Measurements from ENCODE around the gene VMP1. TPM values are rescaled to one million over a fixed set of nuclear protein-coding genes. Genes with fewer than 3 reads are reported as not detected.

VMP1 gene
- total and polyA plus RNA-seq, 2 of the 4 experiments (the other 2 are of a cell fraction): 89.8 to 197 TPM

GRCh38 chr17:59869941-59870218, 162.4 kb downstream of the VMP1 start:
- Histone ChIP-seq H3K79me1 (ENCODE audit: low read depth in 1 of 2, low read length in 2 of 2) (no peaks in the 10 kb centered on the region), H2BK15ac (ENCODE audit: low read depth, low read length) (no peak overlapping the region), H3K9me3 (ENCODE audit: control insufficient read depth, insufficient read depth, low read length) (no peaks in the 10 kb centered on the region), H3K18ac (ENCODE audit: low read depth, low read length) (no peak overlapping the region), H4K8ac (ENCODE audit: low read depth in 2 of 2, low read length in 2 of 2) (no peak overlapping the region), H3K4ac (ENCODE audit: low read depth, low read length) (no peak overlapping the region), H3K27me3 (ENCODE audit: control insufficient read depth, insufficient read depth, low read length) (no peaks in the 10 kb centered on the region), H2AK9ac (replicated peaks; ENCODE audit: low read depth, low read length, poor library complexity) (no peak overlapping the region), H3K4me3 (ENCODE audit: insufficient read depth, low read depth, low read length) (no peak overlapping the region), H2BK5ac (ENCODE audit: low read depth, low read length, poor library complexity, severe bottlenecking) (no peak overlapping the region), H3K9me1 (ENCODE audit: insufficient read depth, low read length) (no peaks in the 10 kb centered on the region; the same call in 1 of the 2 replicates), H3K14ac (replicated peaks; ENCODE audit: low read depth, low read length) (no peak overlapping the region), H2BK120ac (ENCODE audit: low read depth, low read length) (no peak overlapping the region), H3K36me3 (ENCODE audit: control insufficient read depth, insufficient read depth, low read length) (peaks cover 1% of the 10 kb centered on the region; the same call in 1 of the 2 replicates), H3K27ac (ENCODE audit: insufficient read depth, low read length) (no peak overlapping the region), H2AK5ac (ENCODE audit: low read depth, low read length) (no peak overlapping the region), H3K9ac (ENCODE audit: low read depth, low read length) (no peak overlapping the region), H3K4me1 (ENCODE audit: control insufficient read depth, insufficient read depth, low read length) (no peaks in the 10 kb centered on the region), H3K23ac (ENCODE audit: low read depth, low read length) (no peak overlapping the region), H3K4me2 (ENCODE audit: low read depth, low read length) (no peak overlapping the region), H4K91ac (ENCODE audit: insufficient read depth, low read depth, low read length) (no peak overlapping the region), H2BK20ac (ENCODE audit: low read depth, low read length) (no peak overlapping the region), H2AFZ (replicated peaks; ENCODE audit: low read length, poor library complexity) (no peak overlapping the region), H4K20me1 (ENCODE audit: insufficient read depth, low read length) (no peaks in the 10 kb centered on the region), H4K5ac (ENCODE audit: low read depth, low read length) (no peak overlapping the region), H3K56ac (ENCODE audit: extremely low read depth, insufficient read depth, low read length) (no peak overlapping the region)
- DNase-seq (no peak), ATAC-seq (ENCODE audit: low read depth) (no peak)
- TF ChIP-seq MAFK (IDR thresholded peaks at IDR 0.05; ENCODE audit: low read depth, low read length) (no peak), RFX5 (IDR thresholded peaks at IDR 0.05; ENCODE audit: low read depth, low read length) (no peak), SMC3 (IDR thresholded peaks at IDR 0.05; ENCODE audit: low read depth, low read length) (no peak), MAZ (IDR thresholded peaks at IDR 0.05; ENCODE audit: borderline replicate concordance, low read depth, low read length) (no peak), RCOR1 (IDR thresholded peaks at IDR 0.05; ENCODE audit: insufficient replicate concordance, low read length) (no peak), MXI1 (IDR thresholded peaks at IDR 0.05; ENCODE audit: borderline replicate concordance, low read depth, low read length) (no peak), BHLHE40 (IDR thresholded peaks at IDR 0.05; ENCODE audit: low read depth, low read length) (no peak), CEBPB (IDR thresholded peaks at IDR 0.05; ENCODE audit: low read depth, low read length) (no peak), RAD21 (IDR thresholded peaks at IDR 0.05; ENCODE audit: low read length) (no peak), FOS (IDR thresholded peaks at IDR 0.05; ENCODE audit: low read depth, low read length) (no peak), CHD1 (IDR thresholded peaks at IDR 0.05; ENCODE audit: low read depth, low read length) (no peak)
- TF ChIP-seq, protein P1, sequence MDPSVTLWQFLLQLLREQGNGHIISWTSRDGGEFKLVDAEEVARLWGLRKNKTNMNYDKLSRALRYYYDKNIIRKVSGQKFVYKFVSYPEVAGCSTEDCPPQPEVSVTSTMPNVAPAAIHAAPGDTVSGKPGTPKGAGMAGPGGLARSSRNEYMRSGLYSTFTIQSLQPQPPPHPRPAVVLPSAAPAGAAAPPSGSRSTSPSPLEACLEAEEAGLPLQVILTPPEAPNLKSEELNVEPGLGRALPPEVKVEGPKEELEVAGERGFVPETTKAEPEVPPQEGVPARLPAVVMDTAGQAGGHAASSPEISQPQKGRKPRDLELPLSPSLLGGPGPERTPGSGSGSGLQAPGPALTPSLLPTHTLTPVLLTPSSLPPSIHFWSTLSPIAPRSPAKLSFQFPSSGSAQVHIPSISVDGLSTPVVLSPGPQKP (IDR thresholded peaks at IDR 0.05; ENCODE audit: borderline replicate concordance, low read depth, low read length): no peak
- TF ChIP-seq, protein P2, sequence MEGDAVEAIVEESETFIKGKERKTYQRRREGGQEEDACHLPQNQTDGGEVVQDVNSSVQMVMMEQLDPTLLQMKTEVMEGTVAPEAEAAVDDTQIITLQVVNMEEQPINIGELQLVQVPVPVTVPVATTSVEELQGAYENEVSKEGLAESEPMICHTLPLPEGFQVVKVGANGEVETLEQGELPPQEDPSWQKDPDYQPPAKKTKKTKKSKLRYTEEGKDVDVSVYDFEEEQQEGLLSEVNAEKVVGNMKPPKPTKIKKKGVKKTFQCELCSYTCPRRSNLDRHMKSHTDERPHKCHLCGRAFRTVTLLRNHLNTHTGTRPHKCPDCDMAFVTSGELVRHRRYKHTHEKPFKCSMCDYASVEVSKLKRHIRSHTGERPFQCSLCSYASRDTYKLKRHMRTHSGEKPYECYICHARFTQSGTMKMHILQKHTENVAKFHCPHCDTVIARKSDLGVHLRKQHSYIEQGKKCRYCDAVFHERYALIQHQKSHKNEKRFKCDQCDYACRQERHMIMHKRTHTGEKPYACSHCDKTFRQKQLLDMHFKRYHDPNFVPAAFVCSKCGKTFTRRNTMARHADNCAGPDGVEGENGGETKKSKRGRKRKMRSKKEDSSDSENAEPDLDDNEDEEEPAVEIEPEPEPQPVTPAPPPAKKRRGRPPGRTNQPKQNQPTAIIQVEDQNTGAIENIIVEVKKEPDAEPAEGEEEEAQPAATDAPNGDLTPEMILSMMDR (conservative IDR thresholded peaks at IDR 0.05; ENCODE audit: low read depth, low read length): no peak
- dilution Hi-C loops (cut with HindIII; ENCODE audit: low sequenced_read_pairs, unreplicated experiment): no loop called here
- in situ Hi-C loops (cut with MboI; ENCODE audit: low sequenced_read_pairs): no loop called here
- WGBS, 2 experiments (ENCODE audit: extremely low coverage in 2 of 2, insufficient read length in 1 of 2): no CpG with 5 or more reads among the region's 1 CpG
- no TSS peak for BruUV-seq (replicated peaks)
- CTCF ChIA-PET: interaction anchor here (0.6 kb wide), 1 partner anchor 19 kb away, joined by 3 read pairs; no protein-coding TSS in a partner anchor
- POLR2A ChIA-PET (ENCODE audit: unreplicated experiment): no interaction called here
- intact Hi-C loops (cut with micrococcal nuclease): no loop called here

All from IMR-90 (cell line).